WI38 (cell line): ENCODE measurements around the gene TIE1.

Source experiments
- H3K4me3 ChIP-seq: 2 replicates; pipeline ENCODE4 v1.5.1; 2011; ENCODE audit warnings: low read depth, mild to moderate bottlenecking, control low read depth, low read length
- CTCF ChIP-seq: IDR thresholded peaks from 2 replicates; pipeline ENCODE4 v1.5.1; 2012; ENCODE audit warnings: low read depth, mild to moderate bottlenecking, control low read depth, low read length

The TIE1 gene

GRCh38 chr1:43256675-43257570, 43.9 kb upstream of the TIE1 start:
- TF ChIP-seq CTCF, result no peak
- no peak overlapping the region for H3K4me3 ChIP-seq

GRCh38 chr1:43258370-43258769, 42.4 kb upstream of the TIE1 start:
- TF ChIP-seq CTCF, result no peak
- no peak overlapping the region for H3K4me3 ChIP-seq

GRCh38 chr1:43265431-43265830, 35.4 kb upstream of the TIE1 start:
- TF ChIP-seq CTCF, result no peak

GRCh38 chr1:43266881-43267280, 33.9 kb upstream of the TIE1 start:
- no peak overlapping the region for H3K4me3 ChIP-seq
- no peak for TF ChIP-seq CTCF

More at GRCh38 chr1:43265431-43265830, 35.4 kb upstream of the TIE1 start:
- no peak overlapping the region for H3K4me3 ChIP-seq

- H3K4me3 ChIP-seq, result no peak overlapping the region
- no peak for TF ChIP-seq CTCF
These were observed 33.4 kb upstream of the TIE1 start for GRCh38 chr1:43267291-43267805.

DNA sequence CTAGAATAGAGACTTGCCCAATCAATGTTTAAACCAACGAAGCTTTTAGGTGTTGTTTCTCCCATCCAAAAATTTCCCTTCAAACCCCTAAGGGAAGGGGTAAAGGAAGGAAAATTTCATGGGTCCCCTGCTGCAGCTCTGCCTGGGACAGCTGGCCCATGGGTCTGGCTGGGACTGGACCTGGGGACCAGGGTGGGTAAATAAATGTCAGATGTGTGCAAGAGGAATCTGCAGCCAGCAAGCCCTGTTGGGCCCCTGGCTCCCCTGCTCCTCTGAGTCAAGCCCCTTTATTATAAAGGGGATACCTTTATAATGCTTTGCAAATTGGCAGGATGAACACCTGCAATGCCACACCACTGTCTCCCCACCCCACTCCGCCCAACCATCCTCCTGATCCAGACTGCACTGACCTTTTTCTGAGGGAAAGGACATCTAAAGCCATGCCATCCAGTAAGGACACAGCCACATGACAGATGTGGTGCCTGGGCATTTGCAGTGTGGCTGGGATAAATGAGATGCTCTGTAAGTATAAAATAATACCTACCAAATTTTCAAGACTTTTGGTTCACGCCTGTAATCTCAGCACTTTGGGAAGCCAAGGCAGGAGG, 32.9 kb upstream of the TIE1 start:
- no peak for TF ChIP-seq CTCF

More for the DNA sequence above, 32.9 kb upstream of the TIE1 start:
- H3K4me3 ChIP-seq, result no peak overlapping the region
